ENCODE measurements around the gene OXER1. TPM values are rescaled to one million over a fixed set of nuclear protein-coding genes. Genes with fewer than 3 reads are reported as not detected.

The OXER1 gene
- total and polyA plus RNA-seq, 12 donors = 0.16 to 11.2 (median 1.5) TPM; not detected in 1

DNA sequence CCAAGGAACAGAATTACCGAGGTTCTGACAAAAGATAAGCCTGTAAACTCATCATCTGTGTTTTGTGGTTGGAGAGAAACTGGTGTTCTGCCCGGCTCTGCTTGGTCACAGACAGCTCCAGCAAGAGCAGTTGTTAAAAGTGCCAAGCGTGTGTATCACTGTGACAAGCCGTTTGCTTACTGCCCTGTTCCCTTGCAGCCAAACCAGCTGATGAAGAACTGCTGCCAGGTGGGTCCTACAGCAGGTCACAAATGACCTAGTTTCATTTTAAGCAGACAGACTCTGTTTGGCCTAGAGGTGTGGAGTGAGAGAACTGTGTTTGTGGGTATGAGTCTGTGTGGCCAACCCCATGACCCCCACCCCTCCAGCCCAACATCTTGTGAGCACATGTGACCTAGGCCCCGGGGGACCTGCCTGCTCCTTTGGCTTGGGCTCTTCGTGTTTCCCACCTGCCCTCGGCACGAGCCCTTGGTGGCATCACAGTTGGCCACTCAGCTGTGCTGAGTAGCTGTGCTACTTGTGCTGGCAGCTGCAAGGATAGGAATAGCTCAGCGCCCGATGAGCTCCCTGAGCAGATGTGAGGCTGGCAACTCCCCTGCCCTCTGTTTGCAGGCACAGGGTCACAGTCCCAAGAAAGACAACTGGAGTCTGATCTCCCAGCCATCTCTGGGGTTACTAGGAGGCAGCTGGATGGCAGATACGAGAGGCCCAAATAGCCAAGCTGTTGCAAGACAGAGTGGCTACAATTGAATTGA lies 9.7 kb downstream of the OXER1 start:
- Histone ChIP-seq H3K36me3 (replicated peaks in 1 of 2) (no peaks in the 10 kb centered on the region), H3K27ac (peak overlapping the region in 2 of 5 donors; percentile 21 to 34), H3K4me1 (replicated peaks in 1 of 2) (peaks cover 0 to 12% of the 10 kb centered on the region in 2 donors), H3K27me3 (no peaks in the 10 kb centered on the region), H3K9me3 (replicated peaks in 1 of 3) (no peaks in the 10 kb centered on the region), H3K4me3 (no peak overlapping the region)
- intact Hi-C loops (cut with DNase I) = no loop called here
- 56 to 67% (median 60%) methylated on average over 6 to 11 of the region's 11 CpGs for WGBS, 4 donors
- TF ChIP-seq, protein P1, sequence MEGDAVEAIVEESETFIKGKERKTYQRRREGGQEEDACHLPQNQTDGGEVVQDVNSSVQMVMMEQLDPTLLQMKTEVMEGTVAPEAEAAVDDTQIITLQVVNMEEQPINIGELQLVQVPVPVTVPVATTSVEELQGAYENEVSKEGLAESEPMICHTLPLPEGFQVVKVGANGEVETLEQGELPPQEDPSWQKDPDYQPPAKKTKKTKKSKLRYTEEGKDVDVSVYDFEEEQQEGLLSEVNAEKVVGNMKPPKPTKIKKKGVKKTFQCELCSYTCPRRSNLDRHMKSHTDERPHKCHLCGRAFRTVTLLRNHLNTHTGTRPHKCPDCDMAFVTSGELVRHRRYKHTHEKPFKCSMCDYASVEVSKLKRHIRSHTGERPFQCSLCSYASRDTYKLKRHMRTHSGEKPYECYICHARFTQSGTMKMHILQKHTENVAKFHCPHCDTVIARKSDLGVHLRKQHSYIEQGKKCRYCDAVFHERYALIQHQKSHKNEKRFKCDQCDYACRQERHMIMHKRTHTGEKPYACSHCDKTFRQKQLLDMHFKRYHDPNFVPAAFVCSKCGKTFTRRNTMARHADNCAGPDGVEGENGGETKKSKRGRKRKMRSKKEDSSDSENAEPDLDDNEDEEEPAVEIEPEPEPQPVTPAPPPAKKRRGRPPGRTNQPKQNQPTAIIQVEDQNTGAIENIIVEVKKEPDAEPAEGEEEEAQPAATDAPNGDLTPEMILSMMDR (IDR thresholded peaks at IDR 0.05) = no peak
- no peak for TF ChIP-seq POLR2A (IDR thresholded peaks at IDR 0.05)
- DNase-seq = peak in 5 of 7 donors; percentile 54 to 72 (median 58)

DNA sequence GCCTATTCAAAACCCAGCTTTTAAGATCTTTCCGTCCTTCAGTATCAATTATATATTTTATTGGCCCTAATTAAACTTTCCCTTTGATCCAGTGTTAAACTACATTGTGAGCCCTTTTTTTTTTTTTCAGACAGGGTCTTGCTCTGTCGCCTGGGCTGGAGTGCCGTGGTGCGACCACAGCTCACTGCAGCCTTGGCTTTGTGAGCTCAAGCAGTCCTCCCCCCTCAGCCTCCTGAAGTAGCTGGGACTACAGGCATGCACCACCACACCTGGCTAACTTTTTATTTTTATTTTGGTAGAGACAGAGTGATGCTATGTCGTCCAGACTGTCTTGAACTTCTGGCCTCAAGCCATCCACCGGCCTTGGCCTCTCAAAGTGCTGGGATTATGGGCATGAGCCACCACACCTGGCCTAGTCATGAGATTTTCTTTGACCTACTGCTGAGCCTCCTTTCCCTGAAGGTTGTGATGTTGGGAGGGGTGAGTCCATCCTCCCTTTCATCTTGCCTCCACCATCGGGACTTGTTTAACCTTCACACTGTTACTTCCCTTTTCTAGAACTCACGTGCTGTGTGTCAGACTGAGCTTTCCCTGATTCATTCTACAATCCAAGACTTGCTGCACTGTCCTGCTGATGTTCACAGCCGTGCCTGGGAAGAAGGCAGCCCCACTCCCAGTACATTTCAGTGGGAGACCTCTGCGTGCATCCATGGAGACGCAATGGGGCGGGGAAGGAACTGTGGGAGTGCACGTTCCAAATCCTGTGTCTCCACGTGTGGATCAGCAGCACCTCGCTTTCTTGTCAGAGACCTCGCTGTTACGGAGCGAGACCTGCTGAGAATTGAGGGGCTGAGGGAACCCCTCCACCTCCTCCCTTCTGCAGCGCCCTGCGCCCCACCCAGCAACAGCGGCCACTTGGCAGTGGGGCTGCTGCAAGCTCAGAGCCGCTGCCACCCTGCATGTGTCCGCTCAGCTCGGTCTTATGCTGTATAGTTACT lies 10.8 kb downstream of the OXER1 start:
- WGBS, 4 donors = 81 to 88% (median 84%) methylated on average over 22 to 24 of the region's 24 CpGs
- H3K27me3 ChIP-seq = no peaks in the 10 kb centered on the region
- intact Hi-C loops (cut with DNase I) = no loop called here

DNA sequence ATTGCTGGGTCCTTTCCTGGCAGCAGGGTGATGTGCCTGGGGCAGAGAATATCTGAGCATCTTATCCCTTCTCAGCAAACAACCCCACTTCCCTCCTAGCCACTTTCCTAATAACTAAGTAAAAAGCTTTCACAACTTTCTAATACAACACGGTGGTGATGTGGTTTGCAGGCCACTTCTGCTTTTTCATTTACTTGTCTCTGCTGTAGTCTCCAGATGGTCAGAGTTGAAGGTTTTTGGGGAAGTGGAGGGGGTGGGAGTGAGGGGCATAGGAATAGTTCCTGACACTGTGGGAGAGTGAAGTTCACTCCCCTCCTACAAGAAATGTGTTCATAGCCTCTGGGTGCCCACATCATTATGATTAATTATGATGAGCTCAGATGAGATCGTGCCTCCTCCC lies 11.6 kb downstream of the OXER1 start:
- intact Hi-C loops (cut with DNase I) = no loop called here
- Histone ChIP-seq H3K4me3 (no peak overlapping the region), H3K36me3 (replicated peaks in 1 of 2) (no peaks in the 10 kb centered on the region), H3K4me1 (replicated peaks in 1 of 2) (peaks cover 0 to 12% of the 10 kb centered on the region in 2 donors), H3K27me3 (no peaks in the 10 kb centered on the region), H3K27ac (no peak overlapping the region), H3K9me3 (replicated peaks in 1 of 3) (no peaks in the 10 kb centered on the region)
- DNase-seq = peak in 2 of 7 donors; percentile 43 to 46
- WGBS, 4 donors = 57 to 75% (median 67%) methylated on average over 2 of the region's 2 CpGs
- TF ChIP-seq, protein P1 (IDR thresholded peaks at IDR 0.05) = no peak
- TF ChIP-seq POLR2A (IDR thresholded peaks at IDR 0.05) = no peak

More for the DNA sequence above, 10.8 kb downstream of the OXER1 start:
- Histone ChIP-seq H3K4me1 (replicated peaks in 1 of 2) (peaks cover 0 to 12% of the 10 kb centered on the region in 2 donors), H3K36me3 (replicated peaks in 1 of 2) (no peaks in the 10 kb centered on the region), H3K9me3 (replicated peaks in 1 of 3) (no peaks in the 10 kb centered on the region), H3K27ac (peak overlapping the region in 1 of 5 donors; percentile 21), H3K4me3 (no peak overlapping the region)
- TF ChIP-seq, protein P1 (IDR thresholded peaks at IDR 0.05) = no peak
- TF ChIP-seq POLR2A (IDR thresholded peaks at IDR 0.05) = no peak
- DNase-seq = no peak

DNA sequence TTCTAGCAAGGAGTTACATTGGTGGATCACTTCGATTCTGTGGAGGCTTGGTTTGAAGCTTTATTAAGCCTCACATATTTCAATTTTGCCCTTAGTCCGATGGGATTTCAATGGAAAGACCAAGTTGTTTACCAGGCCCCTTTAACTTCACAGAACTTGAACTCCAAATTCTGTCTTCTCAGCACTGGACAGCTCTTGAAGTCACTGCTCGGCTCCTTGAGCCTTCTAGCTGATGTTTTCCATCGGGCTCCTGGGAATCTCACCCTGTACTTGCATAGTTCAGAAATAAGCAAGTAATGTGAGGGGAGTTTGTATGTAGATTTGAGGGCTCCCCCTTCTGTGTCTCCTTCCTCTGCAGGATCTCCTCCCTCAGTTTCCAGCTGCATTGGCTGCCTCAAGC lies 15.1 kb downstream of the OXER1 start:
- no peak for DNase-seq
- Histone ChIP-seq H3K4me3 (no peak overlapping the region), H3K27me3 (no peaks in the 10 kb centered on the region), H3K36me3 (replicated peaks in 1 of 2) (no peaks in the 10 kb centered on the region), H3K9me3 (replicated peaks in 1 of 3) (no peaks in the 10 kb centered on the region), H3K27ac (no peak overlapping the region), H3K4me1 (replicated peaks in 1 of 2) (peaks cover 0 to 12% of the 10 kb centered on the region in 2 donors)
- intact Hi-C loops (cut with DNase I) = no loop called here
- TF ChIP-seq, protein P1 (IDR thresholded peaks at IDR 0.05) = no peak
- no peak for TF ChIP-seq POLR2A (IDR thresholded peaks at IDR 0.05)
- WGBS, 4 donors = 94 to 97% (median 96%) methylated on average over 4 of the region's 4 CpGs
